ENCODE data around the gene TLK2.
"Not testable (repeated sequence)": the region's sequence is repeated elsewhere in the genome, so short reads cannot be mapped to it uniquely, and the experiment has no call there.

TLK2 gene

GRCh38 chr17:62557532-62557931 is 78.9 kb downstream of the TLK2 start:
- DNase-seq (ENCODE audit: low read depth in 4 of 4, low spot score in 1 of 4) = not testable (repeated sequence)

GRCh38 chr17:62558941-62559340 is 80.3 kb downstream of the TLK2 start:
- not testable (repeated sequence) for DNase-seq (ENCODE audit: low read depth in 4 of 4, low spot score in 1 of 4)

DNA sequence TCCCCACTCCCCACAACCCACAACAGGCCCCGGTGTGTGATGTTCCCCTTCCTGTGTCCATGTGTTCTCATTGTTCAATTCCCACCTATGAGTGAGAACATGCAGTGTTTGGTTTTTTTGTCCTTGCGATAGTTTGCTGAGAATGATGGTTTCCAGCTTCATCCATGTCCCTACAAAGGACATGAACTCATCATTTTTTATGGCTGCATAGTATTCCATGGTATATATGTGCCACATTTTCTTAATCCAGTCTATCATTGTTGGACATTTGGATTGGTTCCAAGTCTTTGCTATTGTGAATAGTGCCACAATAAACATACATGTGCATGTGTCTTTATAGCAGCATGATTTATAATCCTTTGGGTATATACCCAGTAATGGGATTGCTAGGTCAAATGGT is 82.3 kb downstream of the TLK2 start:
- DNase-seq (ENCODE audit: low read depth in 4 of 4, low spot score in 1 of 4) = not testable (repeated sequence)

- no peak for DNase-seq (ENCODE audit: low read depth in 4 of 4, low spot score in 1 of 4)
Measured at GRCh38 chr17:62562656-62563055, 84.0 kb downstream of the TLK2 start.

DNA sequence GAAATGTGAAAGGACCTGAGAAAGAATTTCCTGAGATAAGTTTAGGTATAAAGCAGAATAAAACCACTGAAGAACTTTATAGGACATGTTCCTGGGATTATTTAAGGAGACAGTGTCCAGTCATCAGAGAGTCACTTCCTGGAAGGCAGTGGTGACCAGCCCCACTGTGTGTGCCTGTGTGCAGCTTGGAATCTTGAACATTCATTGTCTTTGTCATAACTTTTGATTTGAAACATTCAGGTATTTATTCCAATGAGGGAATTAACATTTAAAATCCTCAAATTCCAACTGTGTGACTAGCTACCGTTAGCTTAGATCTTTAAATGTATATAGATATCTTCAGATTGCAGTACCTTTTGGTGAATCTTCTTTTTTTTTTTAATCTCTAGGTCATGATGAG is 87.2 kb downstream of the TLK2 start:
- no peak for DNase-seq (ENCODE audit: low read depth in 4 of 4, low spot score in 1 of 4)

DNA sequence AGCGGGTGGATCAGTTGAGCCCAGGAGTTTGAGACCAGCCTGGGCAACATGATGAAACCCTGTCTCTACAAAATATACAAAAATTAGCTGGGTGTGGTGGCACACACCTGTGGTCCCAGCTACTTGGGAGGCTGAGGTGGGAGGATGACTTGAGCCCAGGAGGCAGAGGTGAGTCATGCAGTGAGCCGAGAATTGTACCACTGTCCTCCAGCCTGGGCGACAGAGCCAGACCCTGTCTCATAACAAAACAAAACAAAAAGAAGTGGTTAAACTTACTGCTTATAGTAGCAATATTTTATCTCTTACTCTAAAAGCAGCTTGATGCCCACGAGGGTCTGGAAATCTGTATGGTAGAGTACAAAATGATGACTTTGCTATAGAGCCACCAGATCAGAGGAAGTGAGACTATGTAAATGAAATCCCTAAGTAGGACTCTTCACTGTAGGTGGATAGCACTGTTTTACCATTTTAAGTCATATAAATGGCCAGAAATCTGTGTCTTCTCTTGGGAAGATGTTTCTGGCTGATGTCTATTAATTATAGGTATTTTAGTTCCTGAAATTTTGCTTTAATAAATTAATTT is 88.5 kb downstream of the TLK2 start:
- no peak for DNase-seq (ENCODE audit: low read depth in 4 of 4, low spot score in 1 of 4)

GRCh38 chr17:62572488-62572887 is 93.9 kb downstream of the TLK2 start:
- no peak for DNase-seq (ENCODE audit: low read depth in 4 of 4, low spot score in 1 of 4)

- DNase-seq (ENCODE audit: low read depth in 4 of 4, low spot score in 1 of 4) = no peak
Measured at GRCh38 chr17:62572888-62573401, 94.3 kb downstream of the TLK2 start.

DNA sequence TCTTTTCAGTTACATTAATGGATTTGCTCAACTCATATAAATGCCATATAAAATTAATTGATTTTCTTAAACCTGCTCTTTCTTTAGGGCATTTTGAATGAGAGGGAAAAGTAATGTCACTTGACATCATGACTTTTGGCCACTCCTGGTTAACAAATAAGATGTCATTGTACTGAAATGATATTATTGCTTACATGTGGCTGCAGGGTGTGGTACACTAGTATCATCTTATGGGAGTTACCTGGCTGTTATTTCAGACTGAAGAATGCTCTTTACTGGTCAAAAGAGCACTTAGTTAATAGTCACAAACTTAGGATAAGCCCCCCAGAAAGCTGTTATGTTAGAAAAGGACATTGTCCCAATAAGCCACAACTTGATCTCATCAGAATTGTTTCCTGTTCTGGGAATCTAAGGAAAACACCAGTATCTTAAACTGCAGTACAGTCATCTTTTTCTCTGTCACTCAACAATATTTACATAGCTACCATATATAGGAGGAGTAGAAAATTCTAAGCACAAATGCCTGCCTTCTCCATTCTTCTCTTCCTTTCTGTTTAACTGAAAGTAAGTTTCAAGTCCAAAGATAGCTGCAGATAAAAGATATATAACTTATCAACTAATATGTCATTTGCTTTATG is 95.0 kb downstream of the TLK2 start:
- DNase-seq (ENCODE audit: low read depth in 4 of 4, low spot score in 1 of 4) = no peak

DNA sequence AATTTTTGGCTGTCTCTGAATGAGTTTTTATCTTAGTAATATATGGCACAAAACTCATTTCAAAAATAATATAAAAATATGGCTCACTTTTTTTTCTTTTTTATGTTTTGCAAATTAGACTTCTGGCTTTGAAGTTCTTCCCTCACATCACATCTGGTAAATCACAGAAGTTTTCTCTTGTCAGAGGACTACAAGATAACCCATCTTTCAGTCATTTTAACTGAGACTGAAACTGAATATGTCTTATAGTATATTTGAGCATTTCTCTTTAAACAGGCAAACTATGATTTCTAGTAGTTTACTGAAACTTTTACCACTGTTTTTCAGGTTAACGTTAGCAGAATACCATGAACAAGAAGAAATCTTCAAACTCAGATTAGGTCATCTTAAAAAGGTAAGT is 97.8 kb downstream of the TLK2 start:
- DNase-seq (ENCODE audit: low read depth in 4 of 4, low spot score in 1 of 4) = no peak

- no peak for DNase-seq (ENCODE audit: low read depth in 4 of 4, low spot score in 1 of 4)
Measured at GRCh38 chr17:62578757-62579487, 100.3 kb downstream of the TLK2 start.

- no peak for DNase-seq (ENCODE audit: low read depth in 4 of 4, low spot score in 1 of 4)
Measured at GRCh38 chr17:62580947-62581346, 102.3 kb downstream of the TLK2 start.

DNA sequence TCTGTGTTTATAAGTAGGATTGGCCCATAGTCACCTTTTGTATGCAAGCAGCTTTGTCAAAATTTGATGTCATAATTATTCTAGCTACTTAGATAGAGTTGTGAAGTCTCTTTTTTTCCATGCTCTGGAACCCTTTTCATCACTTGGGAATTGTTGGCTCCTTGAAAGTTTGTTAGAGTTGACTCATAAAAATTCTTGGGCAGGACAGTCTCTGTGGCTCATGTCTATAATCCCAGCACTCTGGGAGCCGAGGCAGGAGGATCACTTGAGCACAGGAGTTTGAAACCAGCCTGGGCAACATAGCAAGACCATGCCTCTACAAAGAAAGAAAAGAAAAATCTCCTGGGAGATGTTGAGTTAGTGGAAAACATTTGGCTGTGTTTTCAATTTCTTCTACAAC is 103.1 kb downstream of the TLK2 start:
- DNase-seq (ENCODE audit: low read depth in 4 of 4, low spot score in 1 of 4) = no peak

DNA sequence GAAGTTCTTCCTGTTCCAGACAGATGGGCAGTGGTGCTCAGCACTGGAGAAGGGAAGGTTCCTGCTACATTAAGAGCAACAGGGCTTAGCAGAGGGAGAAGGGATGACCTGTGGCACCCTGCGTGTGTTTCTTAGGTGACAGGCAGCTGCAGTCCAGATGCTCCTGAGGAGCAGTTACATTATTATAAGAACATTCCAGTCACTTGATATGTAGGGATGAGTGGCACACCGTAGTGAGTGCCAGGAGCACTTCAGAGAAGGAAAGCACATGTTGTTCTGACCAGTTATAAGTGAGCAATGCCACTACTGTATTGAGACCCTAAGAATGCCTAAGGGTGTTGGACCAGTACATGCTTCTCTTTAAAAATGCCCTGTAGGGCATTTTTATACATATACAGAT is 108.9 kb downstream of the TLK2 start:
- no peak for DNase-seq (ENCODE audit: low read depth in 4 of 4, low spot score in 1 of 4)

GRCh38 chr17:62588109-62588508 is 109.5 kb downstream of the TLK2 start:
- DNase-seq (ENCODE audit: low read depth in 4 of 4, low spot score in 1 of 4) = no peak

DNA sequence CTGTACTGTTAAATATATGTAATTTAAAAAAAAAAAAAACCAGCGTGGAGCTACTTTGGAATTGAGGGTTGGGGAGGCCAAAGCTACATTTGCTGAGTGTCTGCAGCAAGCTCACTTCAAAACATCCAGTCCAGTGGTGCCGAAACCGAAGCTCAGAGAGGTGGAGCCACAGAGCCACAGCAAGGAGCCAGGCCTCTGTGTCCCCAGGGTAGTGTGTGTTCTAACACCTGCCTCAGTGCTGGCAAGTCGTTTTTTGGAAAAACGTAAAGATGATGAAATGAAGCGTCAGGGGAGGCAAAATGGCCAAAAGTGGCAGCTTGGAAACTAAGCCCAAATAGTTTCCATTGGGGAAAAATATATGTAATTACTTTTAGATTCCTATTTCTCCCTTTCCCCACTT is 112.7 kb downstream of the TLK2 start:
- DNase-seq (ENCODE audit: low read depth in 4 of 4, low spot score in 1 of 4) = no peak

GRCh38 chr17:62591822-62592221 is 113.2 kb downstream of the TLK2 start:
- not testable (repeated sequence) for DNase-seq (ENCODE audit: low read depth in 4 of 4, low spot score in 1 of 4)

DNA sequence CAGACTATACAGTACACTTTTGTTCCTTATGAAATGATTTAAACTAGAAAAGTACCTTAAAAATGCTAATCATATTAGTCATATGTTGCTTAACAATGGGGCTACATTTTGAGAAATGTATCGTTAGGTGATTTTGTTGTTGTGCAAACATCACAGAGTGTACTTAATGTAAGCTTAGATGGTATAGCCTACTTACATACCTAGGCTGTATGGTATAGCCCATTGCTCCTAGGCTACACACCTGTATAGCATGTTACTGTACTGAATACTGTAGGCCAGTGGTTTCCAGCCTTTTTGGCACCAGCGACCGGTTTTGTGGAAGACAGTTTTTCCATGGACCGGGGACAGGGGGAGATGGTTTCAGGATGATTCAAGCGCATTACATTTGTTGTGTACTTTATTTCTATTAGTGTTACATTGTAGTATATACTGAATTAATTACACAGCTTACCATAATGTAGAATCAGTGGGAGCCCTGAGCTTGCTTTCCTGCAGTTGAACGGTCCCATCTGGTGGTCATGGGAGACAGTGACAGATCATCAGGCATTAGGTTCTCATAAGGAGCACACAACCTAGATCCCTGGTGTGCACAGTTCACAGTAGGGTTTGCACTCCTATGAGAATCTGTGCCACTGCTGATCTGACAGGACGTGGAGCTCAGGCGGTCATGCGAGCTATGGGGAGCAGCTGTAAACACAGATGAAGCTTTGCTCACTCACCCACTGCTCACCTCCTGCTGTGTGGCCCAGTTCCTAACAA is 113.9 kb downstream of the TLK2 start:
- no peak for DNase-seq (ENCODE audit: low read depth in 4 of 4, low spot score in 1 of 4)

DNA sequence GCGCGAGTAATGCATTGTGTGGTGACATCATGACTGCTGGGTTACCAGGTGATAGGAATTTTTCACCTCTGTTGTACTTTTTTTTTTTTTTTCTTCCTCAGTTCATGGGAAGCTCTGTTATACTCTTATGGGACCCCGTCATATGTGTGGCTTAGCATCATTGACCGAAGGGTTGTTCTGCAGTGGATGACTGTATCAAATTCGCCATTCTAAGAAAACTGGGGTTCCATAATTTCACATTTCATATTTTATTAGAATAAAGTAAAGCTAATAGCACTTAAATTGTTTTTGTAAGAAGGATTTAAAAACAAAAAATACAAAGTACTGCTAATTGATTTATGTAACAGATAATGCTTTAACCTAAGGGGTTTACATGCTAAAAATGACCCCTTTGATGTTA is 116.9 kb downstream of the TLK2 start:
- no peak for DNase-seq (ENCODE audit: low read depth in 4 of 4, low spot score in 1 of 4)

DNA sequence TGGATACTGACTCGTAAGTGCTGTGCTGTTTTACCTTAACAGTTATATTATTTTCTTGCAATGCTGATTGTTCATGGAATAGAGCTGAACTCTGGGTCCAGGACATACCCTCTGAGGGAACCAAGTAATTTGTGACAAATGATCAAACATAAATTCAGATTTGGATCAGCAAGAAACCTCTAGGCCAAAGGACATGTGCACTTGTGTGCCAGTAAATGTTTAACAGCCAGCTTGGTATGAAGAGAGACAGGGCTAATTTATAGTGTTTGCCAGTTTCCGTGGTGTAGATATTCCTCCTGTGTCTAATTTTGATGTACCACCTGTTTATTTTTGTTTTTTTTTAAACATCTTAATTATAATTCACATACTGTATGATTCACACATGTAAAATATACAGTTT is 118.0 kb downstream of the TLK2 start:
- DNase-seq (ENCODE audit: low read depth in 4 of 4, low spot score in 1 of 4) = no peak

DNA sequence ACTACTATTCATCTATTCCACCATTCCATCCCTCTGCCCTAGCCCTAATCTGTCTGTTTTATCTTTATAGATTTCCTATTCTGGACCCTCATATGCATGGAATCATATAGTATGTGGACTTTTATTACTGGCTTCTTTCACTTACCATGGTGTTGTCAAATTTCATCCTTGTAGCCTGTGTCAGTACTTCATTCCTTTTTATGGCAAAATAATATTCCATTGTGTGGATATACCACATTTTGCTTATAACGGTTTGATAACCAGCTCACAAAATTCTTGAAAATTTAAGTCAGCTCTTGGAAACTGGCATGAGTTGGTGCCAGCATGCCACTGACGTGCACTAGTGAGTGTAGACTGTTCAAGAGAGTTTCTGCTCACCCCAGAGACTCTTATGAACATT is 118.5 kb downstream of the TLK2 start:
- no peak for DNase-seq (ENCODE audit: low read depth in 4 of 4, low spot score in 1 of 4)

DNA sequence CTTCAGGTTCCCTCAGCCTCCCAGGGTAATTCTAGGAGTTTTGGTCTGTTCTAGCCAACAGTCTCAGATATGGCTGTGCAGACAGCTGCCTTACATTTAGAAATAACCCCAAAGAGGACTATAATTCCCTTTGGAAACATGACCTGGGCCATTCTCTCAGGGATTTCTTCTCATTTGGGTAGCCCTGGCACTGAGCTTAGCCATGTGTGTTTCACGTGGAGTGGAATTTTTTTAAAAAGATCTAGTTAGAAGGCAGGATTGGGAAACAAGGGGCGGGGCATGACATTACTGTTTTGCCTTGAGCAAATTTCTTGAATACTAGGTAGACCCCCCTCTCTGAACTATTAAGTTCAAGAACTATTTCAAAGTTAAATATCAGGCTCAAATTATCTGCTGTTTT is 119.3 kb downstream of the TLK2 start:
- no peak for DNase-seq (ENCODE audit: low read depth in 4 of 4, low spot score in 1 of 4)
